C4-2B (cell line): ENCODE data around the gene ALG12.

Source experiments
- ZFX ChIP-seq: fragments of 450-650 bp; IDR thresholded peaks from 2 replicates; pipeline ENCODE4 v1.6.1; 2017
- TF ChIP-seq, protein P1 (sequence below): fragments of 450-650 bp; conservative IDR thresholded peaks from 2 replicates; pipeline ENCODE4 v1.5.1; 2017; ENCODE audit warnings: mild to moderate bottlenecking

DNA sequence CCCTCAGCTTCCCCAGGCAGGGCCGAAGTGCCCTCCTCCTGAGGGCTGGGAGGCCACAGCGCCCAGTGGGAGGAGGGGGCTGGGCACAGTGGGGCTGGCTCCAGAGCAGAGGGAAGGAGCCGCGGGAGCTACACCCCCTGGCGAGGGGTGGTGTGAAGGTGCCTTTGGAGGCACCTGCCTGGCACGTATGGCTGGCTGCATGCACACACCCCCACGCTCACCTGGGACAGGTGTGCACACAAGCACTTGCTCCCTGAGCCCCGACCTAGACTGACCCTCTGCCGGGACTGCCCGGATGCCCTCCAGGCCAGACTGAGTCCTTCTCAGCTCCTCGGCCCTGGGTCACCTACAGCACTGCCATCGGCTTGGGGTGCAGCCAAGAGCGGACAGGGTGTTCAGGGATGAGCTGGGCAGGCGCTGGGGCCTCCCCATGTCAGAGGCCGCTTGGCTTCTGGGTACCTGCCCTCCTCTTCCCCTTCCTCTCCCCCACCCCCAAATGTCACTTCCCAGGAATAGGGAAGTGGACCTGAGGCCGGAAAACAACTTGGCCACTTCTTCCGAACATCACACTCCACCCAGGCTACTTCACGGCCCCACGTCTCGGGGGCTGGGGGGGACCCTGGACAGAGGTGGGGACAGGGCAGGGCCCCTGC is 34.9 kb upstream of the ALG12 start:
- TF ChIP-seq, protein P1, sequence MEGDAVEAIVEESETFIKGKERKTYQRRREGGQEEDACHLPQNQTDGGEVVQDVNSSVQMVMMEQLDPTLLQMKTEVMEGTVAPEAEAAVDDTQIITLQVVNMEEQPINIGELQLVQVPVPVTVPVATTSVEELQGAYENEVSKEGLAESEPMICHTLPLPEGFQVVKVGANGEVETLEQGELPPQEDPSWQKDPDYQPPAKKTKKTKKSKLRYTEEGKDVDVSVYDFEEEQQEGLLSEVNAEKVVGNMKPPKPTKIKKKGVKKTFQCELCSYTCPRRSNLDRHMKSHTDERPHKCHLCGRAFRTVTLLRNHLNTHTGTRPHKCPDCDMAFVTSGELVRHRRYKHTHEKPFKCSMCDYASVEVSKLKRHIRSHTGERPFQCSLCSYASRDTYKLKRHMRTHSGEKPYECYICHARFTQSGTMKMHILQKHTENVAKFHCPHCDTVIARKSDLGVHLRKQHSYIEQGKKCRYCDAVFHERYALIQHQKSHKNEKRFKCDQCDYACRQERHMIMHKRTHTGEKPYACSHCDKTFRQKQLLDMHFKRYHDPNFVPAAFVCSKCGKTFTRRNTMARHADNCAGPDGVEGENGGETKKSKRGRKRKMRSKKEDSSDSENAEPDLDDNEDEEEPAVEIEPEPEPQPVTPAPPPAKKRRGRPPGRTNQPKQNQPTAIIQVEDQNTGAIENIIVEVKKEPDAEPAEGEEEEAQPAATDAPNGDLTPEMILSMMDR = no peak
- no peak for TF ChIP-seq ZFX
